C4-2B (cell line): ENCODE measurements around the gene NOTCH4.

ENCODE experiments used
- H3K27ac ChIP-seq: fragments of 450-650 bp; 2 replicates; pipeline ENCODE4 v1.5.1; 2017
- ZFX ChIP-seq: fragments of 450-650 bp; IDR thresholded peaks from 2 replicates; pipeline ENCODE4 v1.6.1; 2017
- TF ChIP-seq, protein P1 (sequence below): fragments of 450-650 bp; conservative IDR thresholded peaks from 2 replicates; pipeline ENCODE4 v1.5.1; 2017; ENCODE audit warnings: mild to moderate bottlenecking

The NOTCH4 gene

DNA sequence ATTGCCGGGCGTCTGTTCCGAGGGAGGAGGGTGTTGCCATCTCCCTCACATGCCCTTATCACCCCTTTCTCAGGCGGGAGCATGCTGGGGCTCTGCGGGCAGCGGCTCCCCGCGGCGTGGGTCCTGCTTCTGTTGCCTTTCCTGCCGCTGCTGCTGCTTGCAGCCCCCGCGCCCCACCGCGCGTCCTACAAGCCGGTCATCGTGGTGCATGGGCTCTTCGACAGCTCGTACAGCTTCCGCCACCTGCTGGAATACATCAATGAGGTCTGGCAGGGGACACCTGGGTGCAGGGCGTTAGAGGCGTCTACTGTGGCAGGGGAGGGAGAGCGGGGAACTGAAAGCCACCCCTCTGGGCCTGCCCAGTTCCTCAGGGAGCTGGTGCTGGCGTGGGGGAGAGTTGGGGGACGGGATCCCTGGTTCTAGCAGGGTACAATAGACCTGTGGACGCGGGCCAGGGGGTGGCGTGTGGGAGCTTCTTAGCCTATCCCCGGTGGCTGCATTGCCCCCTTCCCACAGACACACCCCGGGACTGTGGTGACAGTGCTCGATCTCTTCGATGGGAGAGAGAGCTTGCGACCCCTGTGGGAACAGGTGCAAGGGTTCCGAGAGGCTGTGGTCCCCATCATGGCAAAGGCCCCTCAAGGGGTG lies 69.2 kb downstream of the NOTCH4 start:
- H3K27ac ChIP-seq: peak overlapping the region; percentile 83
- TF ChIP-seq, protein P1, sequence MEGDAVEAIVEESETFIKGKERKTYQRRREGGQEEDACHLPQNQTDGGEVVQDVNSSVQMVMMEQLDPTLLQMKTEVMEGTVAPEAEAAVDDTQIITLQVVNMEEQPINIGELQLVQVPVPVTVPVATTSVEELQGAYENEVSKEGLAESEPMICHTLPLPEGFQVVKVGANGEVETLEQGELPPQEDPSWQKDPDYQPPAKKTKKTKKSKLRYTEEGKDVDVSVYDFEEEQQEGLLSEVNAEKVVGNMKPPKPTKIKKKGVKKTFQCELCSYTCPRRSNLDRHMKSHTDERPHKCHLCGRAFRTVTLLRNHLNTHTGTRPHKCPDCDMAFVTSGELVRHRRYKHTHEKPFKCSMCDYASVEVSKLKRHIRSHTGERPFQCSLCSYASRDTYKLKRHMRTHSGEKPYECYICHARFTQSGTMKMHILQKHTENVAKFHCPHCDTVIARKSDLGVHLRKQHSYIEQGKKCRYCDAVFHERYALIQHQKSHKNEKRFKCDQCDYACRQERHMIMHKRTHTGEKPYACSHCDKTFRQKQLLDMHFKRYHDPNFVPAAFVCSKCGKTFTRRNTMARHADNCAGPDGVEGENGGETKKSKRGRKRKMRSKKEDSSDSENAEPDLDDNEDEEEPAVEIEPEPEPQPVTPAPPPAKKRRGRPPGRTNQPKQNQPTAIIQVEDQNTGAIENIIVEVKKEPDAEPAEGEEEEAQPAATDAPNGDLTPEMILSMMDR: peak; percentile 79
- TF ChIP-seq ZFX: no peak

- TF ChIP-seq, protein P1: no peak
- peak; percentile 41; the same call in 1 of the 2 replicates for TF ChIP-seq ZFX
- H3K27ac ChIP-seq: peak within 1 kb of the TSS; percentile 83
Observed at GRCh38 chr6:32153564-32154513, 70.0 kb downstream of the NOTCH4 start, which contains the start of gene PPT2. PPT2 (plus strand) TSS chr6:32154141; CDS start chr6:32154595, 454 bp downstream.

DNA sequence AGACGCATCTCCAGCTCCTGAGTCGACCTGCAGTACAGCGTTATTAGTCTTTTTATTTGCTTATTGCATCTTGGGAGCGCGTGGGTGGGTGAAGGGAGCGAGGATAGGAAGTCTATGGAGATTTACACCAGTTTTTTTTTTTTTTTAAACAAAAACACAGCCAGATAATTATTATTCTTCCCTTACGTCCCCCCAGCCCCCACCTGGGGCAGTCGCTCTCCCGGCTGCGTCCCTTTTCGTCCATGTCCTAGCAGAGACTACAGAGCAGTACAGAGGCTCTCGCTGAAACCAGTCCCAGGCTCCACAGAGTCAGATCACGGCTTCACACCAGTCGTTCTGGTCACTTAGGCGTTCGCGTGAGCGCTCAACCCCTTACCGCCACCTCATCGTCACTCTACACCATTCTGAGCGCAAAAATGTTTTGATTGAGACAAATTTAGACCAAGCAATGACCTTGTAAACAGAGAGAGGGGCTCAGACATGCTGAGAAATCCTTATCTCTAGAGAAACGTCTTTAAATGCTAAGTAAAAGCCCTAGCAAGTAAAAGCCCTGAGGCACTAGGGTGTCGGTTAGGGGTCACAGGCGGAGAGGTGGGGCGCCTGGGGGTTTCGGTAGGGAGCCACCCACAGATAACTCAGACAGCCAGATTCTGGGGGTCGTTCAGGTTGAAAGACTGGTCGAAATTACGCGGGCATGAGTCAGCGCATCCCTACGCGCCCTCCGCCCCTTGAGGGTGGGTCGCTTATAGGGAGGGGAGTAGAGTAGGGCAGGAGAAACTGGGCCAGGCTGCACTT lies 70.9 kb downstream of the NOTCH4 start:
- peak overlapping the region; percentile 83 for H3K27ac ChIP-seq
- TF ChIP-seq ZFX: no peak
- TF ChIP-seq, protein P1: no peak

DNA sequence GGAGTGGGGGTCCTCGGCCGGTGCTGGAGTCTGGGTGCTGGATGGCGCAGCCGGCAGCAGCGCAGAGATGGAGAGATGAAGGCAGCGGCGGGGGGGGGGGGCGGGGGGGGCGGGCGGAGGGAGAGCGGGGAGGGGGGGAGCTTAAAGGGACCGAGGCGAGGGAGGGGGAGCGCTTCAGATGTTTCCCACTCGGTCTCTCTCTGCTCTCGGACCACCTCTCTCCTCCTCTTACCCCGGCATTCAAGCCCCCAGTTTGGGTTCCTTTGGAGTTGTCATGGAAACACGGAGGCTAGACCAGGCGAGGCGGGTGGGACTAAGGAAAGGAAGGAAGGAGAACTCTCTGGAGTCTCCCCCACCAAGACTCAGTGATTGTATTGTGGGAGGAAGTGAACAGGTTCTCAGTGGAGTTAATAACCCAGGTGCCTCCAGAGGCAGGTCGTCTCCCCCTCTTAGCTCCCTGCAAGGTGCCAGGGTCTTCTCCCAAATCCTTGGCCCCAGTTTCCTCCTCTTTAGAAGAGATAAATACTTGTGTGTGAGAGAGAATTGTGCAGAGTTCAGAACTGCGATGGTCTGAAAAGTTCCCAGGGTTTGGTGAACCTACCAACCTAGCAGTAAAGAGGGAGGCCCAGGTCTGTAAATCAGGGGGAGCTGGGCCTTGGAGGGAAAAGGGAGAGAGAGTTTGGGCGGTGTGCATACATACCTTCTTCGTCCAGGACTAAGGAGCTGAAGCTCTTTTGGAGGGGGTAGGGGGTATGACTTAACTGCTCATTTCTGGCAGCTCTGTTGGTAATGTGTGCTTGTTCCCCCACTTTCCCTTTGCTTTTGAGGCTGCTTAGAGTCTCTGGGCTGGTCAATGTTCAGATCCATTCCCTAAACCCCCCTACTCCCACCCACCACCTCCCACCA lies 71.8 kb downstream of the NOTCH4 start, which contains the start of gene PRRT1:
Gene PRRT1, minus strand, starts transcription at position 77 of the 906 bp plus-strand sequence. CDS start 112 bp downstream, outside the sequence.
- no peak within 1 kb of the TSS for H3K27ac ChIP-seq
- TF ChIP-seq, protein P1: no peak
- no peak for TF ChIP-seq ZFX

DNA sequence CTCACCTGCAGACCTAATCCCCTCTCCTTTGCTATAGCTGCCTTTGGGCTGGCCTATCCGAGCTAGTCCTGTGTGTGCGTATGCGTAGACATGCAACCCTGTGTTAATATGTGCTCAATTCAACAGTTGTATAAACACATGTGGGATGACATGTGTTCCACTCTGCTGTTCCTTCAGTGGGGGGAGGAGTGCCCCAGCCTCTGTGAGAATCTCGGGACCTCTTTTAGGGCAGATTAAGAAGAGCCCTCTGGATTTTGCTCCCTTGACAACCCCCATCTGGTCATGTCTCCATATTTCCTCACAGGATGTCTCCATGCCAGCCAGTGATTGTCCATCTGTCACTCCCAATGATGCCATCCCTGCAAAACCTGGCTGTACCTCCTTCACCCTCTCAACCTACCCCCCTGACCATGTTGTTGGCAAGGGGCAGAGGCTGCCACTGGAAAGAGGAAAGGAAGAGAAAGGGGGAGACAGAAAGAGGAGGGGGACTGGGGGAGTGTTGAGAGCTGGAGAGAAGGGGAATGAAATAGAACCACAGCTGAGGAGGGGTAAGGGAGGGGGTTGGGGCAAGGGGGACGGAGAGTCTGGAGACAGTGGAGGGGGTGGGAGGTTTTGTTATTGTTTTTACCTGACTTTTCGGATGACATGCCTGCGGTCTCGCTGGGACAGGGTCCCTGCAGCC lies 72.5 kb downstream of the NOTCH4 start:
- H3K27ac ChIP-seq: no peak overlapping the region
- no peak for TF ChIP-seq ZFX
- TF ChIP-seq, protein P1: no peak
